GM12878 (cell line): ENCODE measurements around the gene RAP1GAP2. TPM values are rescaled to one million over a fixed set of nuclear protein-coding genes. Genes with fewer than 3 reads are reported as not detected.

ENCODE experiments used
- ATAC-seq: fragments of 200-7000 bp; cut with Tn5 transposase; 3 replicates; pipeline ENCODE4 v1.9.1; 2020; ENCODE audit warnings: mild to moderate bottlenecking, moderate library complexity
- BruUV-seq: library from RNA; stranded (reverse); fragments of 400-500 nt; replicated peaks from 2 replicates; lab custom pipeline; 2021; lab: Mats Ljungman, UMichigan
- CTCF ChIA-PET: fragments of 300-600 bp; sonication (Branson Sonifier 250); formaldehyde crosslinking; extraction: SDS; loops from one replicate; lab custom pipeline; 2021; ENCODE audit warnings: inconsistent platforms; lab: Yijun Ruan, JAX
- POLR2A ChIA-PET: fragments of 350-600 bp; formaldehyde crosslinking; extraction: SDS; loops from one replicate; lab custom pipeline; 2021; ENCODE audit warnings: inconsistent platforms; lab: Charles Lee
- RAD21 ChIA-PET: fragments of 300-600 bp; sonication (Branson Sonifier 250); formaldehyde crosslinking; loops from one replicate; lab custom pipeline; 2023; ENCODE audit warnings: antibody characterized with exemption; ENCODE audit not compliant: unreplicated experiment; lab: Charles Lee
- SMC1A ChIA-PET: fragments of 300-600 bp; sonication (Branson Sonifier 250); formaldehyde crosslinking; loops from one replicate; lab custom pipeline; 2023; ENCODE audit not compliant: unreplicated experiment, uncharacterized antibody; lab: Charles Lee
- DNase-seq: peaks from one replicate; pipeline ENCODE4 v3.0.0-alpha.2; 2011; ENCODE audit warnings: low read depth, low spot score
- FAIRE-seq: peaks from 3 replicates; lab custom pipeline; 2011; peaks lifted over from hg19 to GRCh38; lab: Jason Lieb, UNC
- H2AFZ ChIP-seq: 2 replicates; pipeline ENCODE4 v1.6.0; 2011; ENCODE audit warnings: low read depth, low read length, control low read depth; ENCODE audit not compliant: control insufficient read depth
- H3K27ac ChIP-seq: 2 replicates; pipeline ENCODE4 v1.5.1; 2011; ENCODE audit warnings: control low read depth; ENCODE audit not compliant: control insufficient read depth, insufficient read depth
- H3K27me3 ChIP-seq, 2 experiments: replicated peaks in 1 of 2; 2 replicates each; pipeline versions ENCODE4 v1.6.0 to v1.6.1; 2011; ENCODE audit warnings: low read length in 1 of 2; ENCODE audit not compliant: control insufficient read depth in 2 of 2, insufficient read depth in 2 of 2
- H3K36me3 ChIP-seq, 2 experiments: 2 replicates each; pipeline ENCODE4 v1.5.1; 2011; ENCODE audit warnings: low read length in 1 of 2; ENCODE audit not compliant: control insufficient read depth in 2 of 2, insufficient read depth in 2 of 2
- H3K4me1 ChIP-seq: 2 replicates; pipeline ENCODE4 v1.6.1; 2011; ENCODE audit warnings: mild to moderate bottlenecking, low read length, moderate library complexity, mixed read lengths; ENCODE audit not compliant: control insufficient read depth, insufficient read depth
- H3K4me2 ChIP-seq: 2 replicates; pipeline ENCODE4 v1.6.0; 2011; ENCODE audit warnings: control low read depth; ENCODE audit not compliant: control insufficient read depth, insufficient read depth
- H3K4me3 ChIP-seq: fragments of 200-600 bp; sonication (generic); 2 replicates; pipeline ENCODE4 v1.5.1; 2016
- H3K79me2 ChIP-seq: 2 replicates; pipeline ENCODE4 v1.6.0; 2011; ENCODE audit warnings: low read length; ENCODE audit not compliant: control insufficient read depth, insufficient read depth
- H3K9ac ChIP-seq: 2 replicates; pipeline ENCODE4 v1.8.0; 2011; ENCODE audit warnings: low read length, control low read depth, mixed read lengths; ENCODE audit not compliant: control insufficient read depth, insufficient read depth
- H3K9me3 ChIP-seq: replicated peaks from 3 replicates; pipeline ENCODE4 v1.5.1; 2011; ENCODE audit warnings: mild to moderate bottlenecking, low read length; ENCODE audit not compliant: control insufficient read depth, insufficient read depth
- H4K20me1 ChIP-seq: 2 replicates; pipeline ENCODE4 v1.6.0; 2011; ENCODE audit not compliant: control insufficient read depth, insufficient read depth
- ATF7 ChIP-seq: fragments of 450-650 bp; IDR thresholded peaks from 2 replicates; pipeline ENCODE4 v1.6.1; 2016; ENCODE audit warnings: low read depth, mild to moderate bottlenecking
- E2F8 ChIP-seq: fragments of 450-650 bp; IDR thresholded peaks from 2 replicates; pipeline ENCODE4 v1.6.1; 2018; ENCODE audit warnings: mild to moderate bottlenecking, low read depth, moderate library complexity; ENCODE audit not compliant: partially characterized antibody
- NFYA ChIP-seq: IDR thresholded peaks from 2 replicates; pipeline ENCODE4 v1.6.1; 2011; ENCODE audit warnings: low read depth, mild to moderate bottlenecking, low read length, improper control_type of control experiment, borderline replicate concordance
- NKRF ChIP-seq: fragments of 450-650 bp; conservative IDR thresholded peaks from 2 replicates; pipeline ENCODE4 v1.6.1; 2017; ENCODE audit warnings: mild to moderate bottlenecking, moderate library complexity
- PAX5 ChIP-seq: IDR thresholded peaks from 2 replicates; pipeline ENCODE4 v1.6.1; 2011; ENCODE audit warnings: low read depth, low read length, borderline replicate concordance
- RBBP5 ChIP-seq: fragments of 200-600 bp; sonication (generic); conservative IDR thresholded peaks from 2 replicates; pipeline ENCODE4 v1.6.1; 2016
- ZBTB4 ChIP-seq: fragments of 450-650 bp; formaldehyde crosslinking; IDR thresholded peaks from 2 replicates; pipeline ENCODE4 v1.4.0; 2022; ENCODE audit warnings: mild to moderate bottlenecking, moderate library complexity
- WGBS: methylation state at CpG from one replicate; pipeline ENCODE4 v1.1.6; 2016; ENCODE audit warnings: low lambda C conversion rate; ENCODE audit not compliant: insufficient replicate concordance, insufficient coverage; ENCODE audit errors: missing lambda C conversion rate; 5-methylcytosine and 5-hydroxymethylcytosine counted together
- in situ Hi-C: fragments of 300-500 bp; cut with MboI; formaldehyde crosslinking; loops from 9 replicates; pipeline ENCODE4 v1.14.3; 2018; ENCODE audit warnings: mixed read lengths
- intact Hi-C: fragments of 100-400 bp; cut with micrococcal nuclease; formaldehyde crosslinking; loops from one replicate; pipeline ENCODE4 v1.14.2; 2022; ENCODE audit not compliant: unreplicated experiment
- polyA plus RNA-seq, 11 experiments: library from polyadenylated mRNA; depleted of rRNA in 4 of 11; unstranded in 6 of 11; stranded (reverse) in 5 of 11; fragments of >200 nt; fragmentation: Nextera tagmentation in 4 of 11; fragmentation: Illumina TruSeq in 1 of 11; extraction: Ambion mirVana in 4 of 11; extraction: Trizol in 1 of 11; gene quantifications; 1 replicate in 1 of 11; 2 replicates in 10 of 11; pipeline versions ENCODE4 v1.2.1 to v1.2.3, GENCODE V29; 2011 to 2016; ENCODE audit warnings: inconsistent platforms in 2 of 11, missing spikeins in 2 of 11, low read depth in 1 of 11
- total RNA-seq, 4 experiments: library from RNA; depleted of rRNA in 3 of 4; stranded (reverse); fragments of >200 nt in 3 of 4; fragmentation: Illumina TruSeq in 1 of 4; extraction: Trizol in 1 of 4; gene quantifications; 2 replicates each; pipeline versions ENCODE4 v1.2.1 to v1.2.3, GENCODE V29; 2013 to 2021

Gene RAP1GAP2
- total and polyA plus RNA-seq, 10 of the 15 experiments (the other 5 are each of a cell fraction or from before 2014, with no cell fraction given) = 0.03 to 0.95 (median 0.49) TPM; not detected in 2

- no peak for TF ChIP-seq NFYA
These were observed 224.1 kb downstream of the RAP1GAP2 start (continued) for GRCh38 chr17:3020381-3020780.

- H3K4me2 ChIP-seq = no peak overlapping the region
- H3K27me3 ChIP-seq = no peaks in the 10 kb centered on the region
- ChIA-PET SMC1A (no interaction called here), POLR2A (no interaction called here)
- no TSS peak for BruUV-seq
- H3K9ac ChIP-seq = no peak overlapping the region
- H3K4me3 ChIP-seq = no peak overlapping the region
- DNase-seq = no peak
- TF ChIP-seq NKRF = no peak
- no peak for TF ChIP-seq PAX5
- TF ChIP-seq ZBTB4 (CRISPR knock-in tag) = no peak
- no peak for TF ChIP-seq E2F8
- TF ChIP-seq RBBP5 = no peak
- no peak for TF ChIP-seq ATF7
- TF ChIP-seq, all 136 proteins: peak for 0
- Histone ChIP-seq H3K79me2 (no peaks in the 10 kb centered on the region), H3K27ac (no peak overlapping the region), H4K20me1 (no peaks in the 10 kb centered on the region), H3K9me3 (no peaks in the 10 kb centered on the region; the same call in 2 of the 3 replicates), H3K4me1 (no peaks in the 10 kb centered on the region), H3K36me3 (no peaks in the 10 kb centered on the region), H2AFZ (no peak overlapping the region)
- FAIRE-seq = no peak
- no peak for ATAC-seq
- ChIA-PET CTCF (no interaction called here), RAD21 (no interaction called here)
- intact Hi-C loops = no loop called here
- 45% methylated on average over 4 of the region's 4 CpGs for WGBS
- in situ Hi-C loops = loop anchor here (25.0 kb wide), 1 partner anchor 610 kb away; the partner anchor contains the start of gene MNT
These were observed 226.0 kb downstream of the RAP1GAP2 start for GRCh38 chr17:3022197-3022596.
